ENCODE data around the gene HOXC4. TPM values are rescaled to one million over a fixed set of nuclear protein-coding genes. Genes with fewer than 3 reads are reported as not detected.
"Not testable (repeated sequence)": the region's sequence is repeated elsewhere in the genome, so short reads cannot be mapped to it uniquely, and the experiment has no call there.

The HOXC4 gene
- total and polyA plus RNA-seq, 2 donors (not counting 1 experiment from before 2014, with no cell fraction given): 0.17 TPM

DNA sequence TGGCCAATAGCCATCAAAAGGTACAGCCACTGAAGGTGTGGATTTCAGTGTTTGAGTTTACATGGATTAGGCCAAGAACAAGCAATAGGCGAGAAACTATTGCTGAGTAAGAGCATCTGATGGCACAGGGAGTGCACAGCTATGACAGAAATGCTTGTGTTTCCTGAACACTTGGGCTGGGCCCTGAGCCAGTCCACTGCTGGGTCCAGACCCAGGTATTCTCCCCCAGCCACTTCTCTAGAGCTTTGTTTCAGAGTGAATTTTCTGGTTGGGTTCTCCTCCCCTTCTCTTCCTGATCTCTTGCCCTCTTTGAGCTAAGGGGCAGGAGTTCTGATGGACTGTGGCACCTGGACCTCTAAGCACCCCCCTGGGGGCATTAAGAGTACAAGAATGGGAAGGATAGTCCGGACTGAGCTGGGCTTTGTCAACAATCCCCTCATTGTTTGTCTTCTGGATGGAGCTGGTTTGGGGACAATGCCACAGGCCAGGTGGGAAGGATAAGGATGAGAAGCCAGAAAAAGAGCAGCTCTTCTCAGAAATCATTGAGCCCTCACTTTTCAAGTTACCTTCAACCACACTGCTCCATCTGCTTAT is 12.4 kb upstream of the HOXC4 start:
- Histone ChIP-seq H3K27ac (ENCODE audit: insufficient read depth, low read length) (no peak overlapping the region), H3K4me1 (ENCODE audit: control insufficient read depth, extremely low read depth, insufficient read depth, low read length) (no peaks in the 10 kb centered on the region), H3K4me3 (replicated peaks in 1 of 4; ENCODE audit: control extremely low read depth in 1 of 4, insufficient read depth in 1 of 4, low read depth in 3 of 4, low read length in 4 of 4) (no peak overlapping the region), H3K36me3 (ENCODE audit: control insufficient read depth, insufficient read depth, low read length) (no peaks in the 10 kb centered on the region), H3K9me3 (ENCODE audit: control insufficient read depth, insufficient read depth, low read depth, low read length) (no peaks in the 10 kb centered on the region), H4K20me1 (ENCODE audit: control insufficient read depth, extremely low read depth, insufficient read depth, low read length) (no peaks in the 10 kb centered on the region), H3K27me3 (ENCODE audit: control insufficient read depth, insufficient read depth, low read length) (peaks cover 30% of the 10 kb centered on the region), H3K4me2 (ENCODE audit: extremely low read depth, insufficient read depth, low read length) (no peak overlapping the region), H3K9ac (ENCODE audit: insufficient read depth, low read length) (no peak overlapping the region), H2AFZ (ENCODE audit: low read length) (no peak overlapping the region), H3K79me2 (ENCODE audit: control insufficient read depth, insufficient read depth, low read length) (no peaks in the 10 kb centered on the region)
- no peak for TF ChIP-seq EZH2 (IDR thresholded peaks at IDR 0.05; ENCODE audit: low read length, missing control alignments)
- TF ChIP-seq, protein P1, sequence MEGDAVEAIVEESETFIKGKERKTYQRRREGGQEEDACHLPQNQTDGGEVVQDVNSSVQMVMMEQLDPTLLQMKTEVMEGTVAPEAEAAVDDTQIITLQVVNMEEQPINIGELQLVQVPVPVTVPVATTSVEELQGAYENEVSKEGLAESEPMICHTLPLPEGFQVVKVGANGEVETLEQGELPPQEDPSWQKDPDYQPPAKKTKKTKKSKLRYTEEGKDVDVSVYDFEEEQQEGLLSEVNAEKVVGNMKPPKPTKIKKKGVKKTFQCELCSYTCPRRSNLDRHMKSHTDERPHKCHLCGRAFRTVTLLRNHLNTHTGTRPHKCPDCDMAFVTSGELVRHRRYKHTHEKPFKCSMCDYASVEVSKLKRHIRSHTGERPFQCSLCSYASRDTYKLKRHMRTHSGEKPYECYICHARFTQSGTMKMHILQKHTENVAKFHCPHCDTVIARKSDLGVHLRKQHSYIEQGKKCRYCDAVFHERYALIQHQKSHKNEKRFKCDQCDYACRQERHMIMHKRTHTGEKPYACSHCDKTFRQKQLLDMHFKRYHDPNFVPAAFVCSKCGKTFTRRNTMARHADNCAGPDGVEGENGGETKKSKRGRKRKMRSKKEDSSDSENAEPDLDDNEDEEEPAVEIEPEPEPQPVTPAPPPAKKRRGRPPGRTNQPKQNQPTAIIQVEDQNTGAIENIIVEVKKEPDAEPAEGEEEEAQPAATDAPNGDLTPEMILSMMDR (conservative IDR thresholded peaks at IDR 0.05 in 1 of 2, IDR thresholded peaks at IDR 0.05 in 1 of 2; ENCODE audit: low read depth in 1 of 2, low read length in 2 of 2): no peak
- no peak for DNase-seq (ENCODE audit: low read depth in 2 of 2)

DNA sequence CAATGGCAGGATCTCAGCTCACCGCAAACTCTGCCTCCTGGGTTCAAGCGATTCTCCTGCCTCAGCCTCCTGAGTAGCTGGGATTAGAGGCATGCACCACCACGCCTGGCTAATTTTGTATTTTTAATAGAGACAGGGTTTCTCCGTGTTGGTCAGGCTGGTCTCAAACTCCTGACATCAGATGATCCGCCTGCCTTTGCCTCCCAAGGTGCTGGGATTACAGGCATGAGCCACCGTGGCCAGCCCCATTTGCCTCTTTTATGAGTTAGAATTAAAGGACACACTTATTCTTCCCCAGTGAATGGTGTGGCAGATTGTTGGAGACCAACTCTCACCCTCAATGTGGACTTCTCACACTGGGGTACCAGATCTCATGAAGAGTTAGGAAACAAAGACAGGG is 11.6 kb upstream of the HOXC4 start:
- H3K27ac ChIP-seq (ENCODE audit: insufficient read depth, low read length); H3K4me2 ChIP-seq (ENCODE audit: extremely low read depth, insufficient read depth, low read length); H3K9me3 ChIP-seq (ENCODE audit: control insufficient read depth, insufficient read depth, low read depth, low read length); H3K36me3 ChIP-seq (ENCODE audit: control insufficient read depth, insufficient read depth, low read length); H3K4me1 ChIP-seq (ENCODE audit: control insufficient read depth, extremely low read depth, insufficient read depth, low read length); H3K79me2 ChIP-seq (ENCODE audit: control insufficient read depth, insufficient read depth, low read length); H4K20me1 ChIP-seq (ENCODE audit: control insufficient read depth, extremely low read depth, insufficient read depth, low read length); H3K4me3 ChIP-seq (replicated peaks in 1 of 4; ENCODE audit: control extremely low read depth in 1 of 4, insufficient read depth in 1 of 4, low read depth in 3 of 4, low read length in 4 of 4); H3K9ac ChIP-seq (ENCODE audit: insufficient read depth, low read length); DNase-seq (ENCODE audit: low read depth in 2 of 2); H2AFZ ChIP-seq (ENCODE audit: low read length): not testable (repeated sequence)
- H3K27me3 ChIP-seq (ENCODE audit: control insufficient read depth, insufficient read depth, low read length): peaks cover 35% of the 10 kb centered on the region

DNA sequence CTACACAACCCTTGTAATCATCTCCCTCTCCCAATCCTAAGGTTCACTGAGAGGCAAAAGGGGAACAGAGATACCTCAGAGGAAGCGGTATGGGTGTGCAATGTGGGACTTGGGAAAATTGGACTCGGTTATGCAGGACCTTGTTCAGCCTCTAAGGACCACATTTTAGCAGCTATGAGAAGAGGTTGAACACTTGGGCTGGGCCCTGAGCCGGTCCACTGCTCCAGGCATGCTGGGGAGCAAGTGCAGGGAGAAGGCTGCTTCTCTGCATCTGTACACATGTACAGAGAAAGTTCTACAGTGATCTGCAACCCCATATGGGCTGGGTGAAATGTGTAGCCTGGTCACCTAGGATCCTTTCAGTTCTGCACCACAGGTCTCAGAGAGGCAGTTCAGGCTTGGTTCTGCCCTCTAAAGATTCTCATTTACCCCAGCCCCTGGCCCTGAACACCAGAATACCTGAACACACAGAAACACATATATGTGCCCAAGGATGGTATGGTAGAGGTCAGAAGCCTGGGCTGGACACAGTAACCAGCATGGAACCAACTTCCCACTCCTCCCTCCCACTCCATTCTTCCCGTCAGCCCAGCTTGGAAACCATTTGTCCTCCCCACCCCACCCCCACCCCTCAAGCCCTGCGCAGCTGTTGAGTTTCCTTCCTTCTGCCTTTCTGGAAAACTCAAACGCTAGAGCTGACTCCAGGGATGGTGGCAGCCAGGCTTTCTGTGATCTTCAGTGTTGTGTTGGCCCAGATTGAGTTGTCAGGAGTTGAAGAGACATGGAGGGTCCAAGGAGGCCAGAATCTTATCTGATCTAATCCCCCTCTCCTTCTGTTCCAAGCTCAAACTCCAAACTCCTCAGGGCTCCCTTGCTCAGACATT is 10.4 kb upstream of the HOXC4 start:
- H3K27ac ChIP-seq (ENCODE audit: insufficient read depth, low read length): no peak overlapping the region
- no peak for TF ChIP-seq EZH2 (IDR thresholded peaks at IDR 0.05; ENCODE audit: low read length, missing control alignments)
- TF ChIP-seq, protein P1 (conservative IDR thresholded peaks at IDR 0.05 in 1 of 2, IDR thresholded peaks at IDR 0.05 in 1 of 2; ENCODE audit: low read depth in 1 of 2, low read length in 2 of 2): no peak
- H3K27me3 ChIP-seq (ENCODE audit: control insufficient read depth, insufficient read depth, low read length): peaks cover 42% of the 10 kb centered on the region
- no peak for DNase-seq (ENCODE audit: low read depth in 2 of 2)
- H3K9me3 ChIP-seq (ENCODE audit: control insufficient read depth, insufficient read depth, low read depth, low read length): no peaks in the 10 kb centered on the region
- H3K79me2 ChIP-seq (ENCODE audit: control insufficient read depth, insufficient read depth, low read length): no peaks in the 10 kb centered on the region
- H2AFZ ChIP-seq (ENCODE audit: low read length): no peak overlapping the region
- no peaks in the 10 kb centered on the region for H3K4me1 ChIP-seq (ENCODE audit: control insufficient read depth, extremely low read depth, insufficient read depth, low read length)
- H4K20me1 ChIP-seq (ENCODE audit: control insufficient read depth, extremely low read depth, insufficient read depth, low read length): no peaks in the 10 kb centered on the region
- no peaks in the 10 kb centered on the region for H3K36me3 ChIP-seq (ENCODE audit: control insufficient read depth, insufficient read depth, low read length)
- no peak overlapping the region for H3K4me2 ChIP-seq (ENCODE audit: extremely low read depth, insufficient read depth, low read length)
- no peak overlapping the region for H3K9ac ChIP-seq (ENCODE audit: insufficient read depth, low read length)
- H3K4me3 ChIP-seq (replicated peaks in 1 of 4; ENCODE audit: control extremely low read depth in 1 of 4, insufficient read depth in 1 of 4, low read depth in 3 of 4, low read length in 4 of 4): no peak overlapping the region

All from fibroblast of lung (primary cell).